ENCODE data around the gene BCKDHA. TPM values are rescaled to one million over a fixed set of nuclear protein-coding genes. Genes with fewer than 3 reads are reported as not detected.
A peak's percentile ranks its signal among the peaks of the same experiment; 100 is the strongest.

The BCKDHA gene
- total RNA-seq, 4 donors from 2014 or later: 80.8 to 115 (median 84.1) TPM

GRCh38 chr19:41410336-41411054, 12.9 kb downstream of the BCKDHA start:
- no peak for ATAC-seq
- peaks cover 57 to 77% of the 10 kb centered on the region in 2 donors for H3K4me1 ChIP-seq
- TF ChIP-seq CTCF (IDR thresholded peaks at IDR 0.05 in 4 of 5, conservative IDR thresholded peaks at IDR 0.05 in 1 of 5) (no peak), POLR2A (IDR thresholded peaks at IDR 0.05) (no peak)
- in situ Hi-C loops (cut with MboI; ENCODE audit: low sequenced_read_pairs in 4 of 4): no loop called here
- intact Hi-C loops (cut with DNase I; ENCODE audit: low total_unique reads): no loop called here
- H3K27me3 ChIP-seq: no peaks in the 10 kb centered on the region
- DNase-seq: no peak
- no peaks in the 10 kb centered on the region for H3K9me3 ChIP-seq
- no peak overlapping the region for H3K4me3 ChIP-seq
- H3K27ac ChIP-seq: peak overlapping the region; percentile 71 to 83 (median 80)
- peaks cover 0 to 16% of the 10 kb centered on the region in 2 donors for H3K36me3 ChIP-seq

- in situ Hi-C loops (cut with MboI; ENCODE audit: low sequenced_read_pairs in 4 of 4) (no loop called here), intact Hi-C loops (cut with DNase I; ENCODE audit: low total_unique reads) (no loop called here)
- H3K27ac ChIP-seq: peak overlapping the region; percentile 71 to 83 (median 80)
- ATAC-seq: no peak
- peaks cover 58 to 77% of the 10 kb centered on the region in 2 donors for H3K4me1 ChIP-seq
- TF ChIP-seq POLR2A (IDR thresholded peaks at IDR 0.05): no peak
- TF ChIP-seq CTCF (IDR thresholded peaks at IDR 0.05 in 4 of 5, conservative IDR thresholded peaks at IDR 0.05 in 1 of 5): no peak
- H3K27me3 ChIP-seq: no peaks in the 10 kb centered on the region
- no peaks in the 10 kb centered on the region for H3K9me3 ChIP-seq
- no peak for DNase-seq
- H3K4me3 ChIP-seq: no peak overlapping the region
- peaks cover 0 to 17% of the 10 kb centered on the region in 2 donors for H3K36me3 ChIP-seq
These were observed 13.7 kb downstream of the BCKDHA start for GRCh38 chr19:41411100-41411967.

GRCh38 chr19:41411968-41412265, 14.3 kb downstream of the BCKDHA start:
- DNase-seq: peak; percentile 64 to 89
- Histone ChIP-seq H3K27ac (peak overlapping the region; percentile 71 to 83 (median 80)), H3K27me3 (no peaks in the 10 kb centered on the region), H3K4me1 (peaks cover 58 to 77% of the 10 kb centered on the region in 2 donors), H3K36me3 (peaks cover 0 to 23% of the 10 kb centered on the region in 2 donors), H3K4me3 (no peak overlapping the region), H3K9me3 (no peaks in the 10 kb centered on the region)
- peak; percentile 56 to 63 for ATAC-seq
- TF ChIP-seq POLR2A (IDR thresholded peaks at IDR 0.05) (peak; percentile 19 to 25), CTCF (IDR thresholded peaks at IDR 0.05 in 4 of 5, conservative IDR thresholded peaks at IDR 0.05 in 1 of 5) (no peak)
- intact Hi-C loops (cut with DNase I; ENCODE audit: low total_unique reads) (no loop called here), in situ Hi-C loops (cut with MboI; ENCODE audit: low sequenced_read_pairs in 4 of 4) (no loop called here)

- TF ChIP-seq POLR2A (IDR thresholded peaks at IDR 0.05): no peak
- TF ChIP-seq CTCF (IDR thresholded peaks at IDR 0.05 in 4 of 5, conservative IDR thresholded peaks at IDR 0.05 in 1 of 5): no peak
- peaks cover 0 to 25% of the 10 kb centered on the region in 2 donors for H3K36me3 ChIP-seq
- no peaks in the 10 kb centered on the region for H3K9me3 ChIP-seq
- intact Hi-C loops (cut with DNase I; ENCODE audit: low total_unique reads): no loop called here
- in situ Hi-C loops (cut with MboI; ENCODE audit: low sequenced_read_pairs in 4 of 4): no loop called here
- ATAC-seq: no peak
- no peaks in the 10 kb centered on the region for H3K27me3 ChIP-seq
- peak overlapping the region in 3 of 4 donors; percentile 71 to 83 (median 81) for H3K27ac ChIP-seq
- H3K4me1 ChIP-seq: peaks cover 58 to 70% of the 10 kb centered on the region in 2 donors
- no peak overlapping the region for H3K4me3 ChIP-seq
- DNase-seq: no peak
These were observed 15.3 kb downstream of the BCKDHA start for GRCh38 chr19:41412953-41413352.

All from gastrocnemius medialis (tissue), 4 donors.